GM18867 (cell line): ENCODE data around the gene UBA7.
"Not testable (repeated sequence)": the region's sequence is repeated elsewhere in the genome, so short reads cannot be mapped to it uniquely, and the experiment has no call there.

Experiments used
- ATAC-seq: cut with Tn5 transposase; IDR thresholded peaks from one replicate; pipeline ENCODE4 v1.9.1; 2021; ENCODE audit warnings: mild to moderate bottlenecking, moderate library complexity; ENCODE audit not compliant: unreplicated experiment

Gene UBA7

DNA sequence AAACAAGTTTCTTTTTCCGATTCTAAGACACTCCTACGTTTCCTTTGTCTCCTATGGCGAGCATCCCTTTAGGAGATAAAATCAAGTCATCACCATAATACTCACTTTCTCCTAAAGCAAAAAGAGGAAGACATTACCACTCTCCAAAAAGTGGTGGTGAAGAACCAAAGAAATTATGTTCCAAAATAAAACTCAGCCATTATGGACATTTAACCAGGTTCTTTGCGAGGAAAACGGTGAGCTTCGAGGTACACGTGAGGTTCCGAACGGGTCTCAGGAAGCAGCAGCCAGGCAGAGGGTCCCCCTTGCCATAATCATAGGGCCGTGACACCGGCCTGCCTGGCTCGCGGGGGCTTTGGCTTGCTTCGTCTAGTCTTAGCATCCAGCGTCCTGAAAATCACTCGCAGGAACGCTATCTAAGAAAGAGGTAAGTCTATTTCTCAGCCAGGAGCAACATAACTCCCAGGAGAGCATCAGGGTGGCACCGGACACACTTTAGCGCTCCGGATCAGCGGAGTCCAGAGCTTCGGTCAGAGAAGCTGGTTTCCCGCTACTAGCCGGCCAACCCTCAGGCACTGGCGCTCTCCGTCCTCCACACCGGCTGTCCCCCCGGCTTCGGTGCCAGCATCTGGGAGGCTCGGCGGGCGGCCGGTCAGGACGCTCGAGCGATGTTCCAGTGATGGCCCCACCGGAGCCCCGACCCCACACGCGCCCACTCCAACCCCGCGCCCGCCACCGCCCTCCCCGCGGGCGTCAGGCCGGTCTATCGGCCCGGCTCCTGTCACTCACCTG lies 28.0 kb downstream of the UBA7 start:
- peak; percentile 47 for ATAC-seq

DNA sequence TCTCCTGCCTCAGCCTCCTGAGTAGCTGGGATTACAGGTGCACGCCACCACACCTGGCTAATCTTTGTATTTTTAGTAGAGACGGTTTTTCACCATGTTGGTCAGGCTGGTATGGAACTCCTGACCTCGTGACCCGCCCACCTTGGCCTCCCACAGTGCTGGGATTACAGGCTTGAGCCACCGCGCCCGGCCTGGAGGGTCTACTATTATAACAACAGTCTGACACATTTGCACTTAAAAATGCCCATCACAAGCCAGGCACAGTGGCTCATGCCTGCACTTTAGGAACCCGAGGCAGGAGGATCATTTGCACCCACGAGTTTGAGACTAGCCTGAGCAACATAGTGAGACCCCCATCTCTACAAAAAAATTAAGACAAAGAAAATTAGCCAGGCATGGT lies 31.5 kb downstream of the UBA7 start:
- ATAC-seq = not testable (repeated sequence)

DNA sequence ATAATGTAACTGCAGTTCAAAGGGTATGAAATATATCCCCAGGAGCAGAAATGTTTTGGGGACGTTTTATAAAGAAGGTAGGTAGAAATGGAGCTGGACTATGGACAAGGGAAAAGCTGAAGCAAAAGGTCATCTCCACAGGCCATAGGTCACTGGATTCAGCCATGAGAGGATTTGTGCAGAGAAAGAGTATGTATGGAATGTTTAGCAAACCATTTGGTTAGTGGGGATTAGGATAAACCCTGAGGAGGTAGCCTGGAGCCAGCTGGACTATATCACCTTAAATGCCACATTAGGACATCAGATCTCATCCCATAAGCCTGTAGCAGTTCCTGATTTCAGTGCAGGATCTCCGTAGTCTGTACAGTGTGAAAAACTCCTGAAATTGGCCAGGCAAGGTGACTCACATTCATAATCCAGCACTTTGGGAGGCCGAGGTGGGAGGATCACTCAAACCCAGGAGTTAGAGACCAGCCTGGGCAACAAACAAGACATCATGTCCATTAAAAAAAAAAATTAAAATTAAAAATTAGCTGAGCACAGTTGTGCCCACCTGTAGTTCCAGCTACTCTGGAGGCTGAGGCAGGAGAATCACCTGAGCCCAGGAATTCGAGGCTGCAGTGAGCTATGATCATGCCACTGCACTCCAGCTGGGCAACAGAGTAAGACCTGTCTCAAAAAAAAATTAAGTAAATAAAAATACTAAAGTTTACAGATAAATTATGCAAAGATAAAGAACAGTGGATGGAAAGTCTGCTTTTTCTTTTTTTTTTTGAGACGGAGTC lies 32.1 kb downstream of the UBA7 start:
- ATAC-seq = no peak

DNA sequence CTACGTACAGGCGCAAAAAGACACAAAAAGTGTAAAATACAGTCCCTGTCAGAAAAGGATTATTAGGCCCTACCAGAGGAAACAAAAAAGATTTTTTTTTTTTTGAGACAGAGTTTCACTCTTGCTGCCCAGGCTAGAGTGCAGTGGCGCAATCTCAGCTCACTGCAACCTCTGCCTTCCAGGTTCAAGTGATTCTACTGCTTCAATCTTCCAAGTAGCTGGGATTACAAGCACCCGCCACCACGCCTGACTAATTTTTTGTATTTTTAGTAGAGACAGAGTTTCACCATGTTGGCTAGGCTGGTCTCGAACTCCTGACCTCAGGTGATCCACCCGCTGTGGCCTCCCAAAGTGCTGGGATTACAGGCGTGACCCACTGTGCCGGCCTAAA lies 32.8 kb downstream of the UBA7 start:
- not testable (repeated sequence) for ATAC-seq

DNA sequence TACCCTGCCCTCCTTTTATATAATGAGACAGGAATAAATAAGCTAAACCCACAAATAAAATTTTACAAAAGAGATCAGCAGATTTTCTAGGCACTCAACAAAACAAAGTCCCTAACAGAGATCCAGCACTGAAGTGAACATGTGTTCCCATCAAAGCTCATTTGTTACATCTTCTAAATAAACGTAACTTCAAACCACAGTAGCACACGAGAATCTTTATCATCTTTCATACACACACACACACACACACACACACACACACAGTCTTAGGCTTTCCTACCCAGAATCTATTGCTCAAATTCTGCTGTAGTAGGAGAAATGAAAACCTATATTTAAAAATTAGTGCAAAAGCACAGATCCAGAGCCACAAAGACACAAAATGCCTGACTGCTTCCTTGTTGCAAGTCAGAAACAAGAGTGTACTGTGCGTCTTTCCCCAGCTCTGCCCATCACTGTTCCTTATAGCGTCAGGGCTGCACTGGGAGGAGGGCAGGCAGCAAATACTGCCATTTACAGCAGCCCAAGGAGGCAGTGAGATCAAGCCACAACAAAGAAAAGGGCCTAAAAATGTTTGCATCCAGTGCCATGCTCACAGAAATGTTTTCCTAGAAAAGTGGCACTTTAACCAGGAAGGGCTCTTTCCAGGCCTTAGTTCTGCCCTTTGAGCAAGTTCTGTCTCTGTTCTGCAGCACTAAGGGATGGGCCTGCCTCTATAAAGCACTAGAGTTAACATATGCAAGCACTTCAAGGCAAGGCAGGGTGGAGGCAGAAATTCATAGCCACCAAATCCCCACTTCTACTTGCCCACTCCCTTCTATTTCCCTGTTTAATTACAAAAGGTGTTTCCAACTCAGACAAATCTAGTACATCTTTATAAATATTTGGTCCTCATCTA lies 33.4 kb downstream of the UBA7 start:
- no peak for ATAC-seq

DNA sequence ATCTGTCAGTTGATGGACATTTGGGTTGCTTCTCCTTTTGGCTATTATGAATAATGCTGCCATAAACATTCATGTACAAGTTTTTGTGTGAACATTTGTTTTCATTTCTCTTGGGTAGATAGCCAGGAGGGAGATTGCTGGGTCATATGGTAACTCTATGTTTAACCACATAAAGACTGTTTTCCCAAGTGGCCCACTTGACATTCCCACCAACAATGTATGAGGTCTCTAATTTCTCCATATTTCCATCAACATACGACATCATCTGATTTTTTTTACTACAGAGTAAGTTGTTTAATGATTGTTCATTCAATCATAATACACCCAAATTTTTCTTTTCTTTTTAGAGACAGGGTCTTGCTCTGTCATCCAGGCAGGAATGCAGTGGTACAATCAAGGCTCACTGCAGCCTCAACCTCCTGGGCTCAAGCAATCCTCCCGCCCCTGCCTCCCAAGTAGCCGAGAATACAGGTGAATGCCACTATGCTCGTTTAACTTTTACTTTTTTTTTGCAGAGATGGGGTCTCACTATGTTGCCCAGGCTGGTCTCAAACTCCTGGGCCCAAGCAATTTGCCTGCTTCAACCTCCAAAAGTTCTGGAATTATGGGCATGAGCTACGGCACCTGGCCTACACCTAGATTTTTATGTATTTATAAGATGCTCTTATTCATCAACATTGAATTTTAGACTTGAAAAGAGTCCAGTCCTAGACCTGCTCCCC lies 34.2 kb downstream of the UBA7 start:
- no peak for ATAC-seq

DNA sequence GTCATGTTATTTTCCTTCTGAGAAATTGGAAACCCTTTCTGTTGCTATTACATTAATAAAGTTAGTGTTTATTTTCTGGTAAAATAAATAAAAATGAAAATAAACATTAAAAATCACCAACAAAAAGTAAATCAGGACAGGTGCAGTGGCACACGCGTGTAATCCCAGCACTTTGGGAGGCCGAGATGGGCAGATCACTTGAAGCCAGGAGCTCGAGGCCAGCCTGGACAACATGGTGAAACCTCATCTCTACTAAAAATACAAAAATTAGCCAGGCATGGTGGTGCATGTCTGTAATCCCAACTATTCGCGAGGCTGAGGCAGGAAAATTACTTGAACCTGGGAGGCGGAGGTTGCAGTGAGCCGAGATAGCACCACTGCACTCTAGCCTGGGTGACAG lies 37.7 kb downstream of the UBA7 start:
- not testable (repeated sequence) for ATAC-seq

DNA sequence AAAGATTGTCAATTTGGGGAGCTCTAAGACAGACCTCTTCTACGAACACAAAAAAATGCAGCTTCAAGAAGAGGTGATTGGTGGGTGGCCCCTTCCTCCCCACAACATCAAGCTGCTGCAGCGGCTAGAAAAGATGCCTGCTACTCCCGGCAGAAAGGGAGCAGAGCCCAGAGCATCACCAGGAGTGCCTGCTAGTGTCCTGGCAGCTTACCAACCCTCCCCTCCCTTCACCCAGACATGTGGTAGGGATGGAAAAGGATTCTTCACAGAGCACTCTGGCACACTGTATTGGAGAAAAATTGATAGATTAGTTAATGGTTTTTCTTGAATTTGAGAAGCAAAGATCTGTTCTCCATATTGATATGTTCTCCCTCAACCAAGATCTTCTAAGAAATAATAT lies 38.2 kb downstream of the UBA7 start:
- ATAC-seq = no peak

DNA sequence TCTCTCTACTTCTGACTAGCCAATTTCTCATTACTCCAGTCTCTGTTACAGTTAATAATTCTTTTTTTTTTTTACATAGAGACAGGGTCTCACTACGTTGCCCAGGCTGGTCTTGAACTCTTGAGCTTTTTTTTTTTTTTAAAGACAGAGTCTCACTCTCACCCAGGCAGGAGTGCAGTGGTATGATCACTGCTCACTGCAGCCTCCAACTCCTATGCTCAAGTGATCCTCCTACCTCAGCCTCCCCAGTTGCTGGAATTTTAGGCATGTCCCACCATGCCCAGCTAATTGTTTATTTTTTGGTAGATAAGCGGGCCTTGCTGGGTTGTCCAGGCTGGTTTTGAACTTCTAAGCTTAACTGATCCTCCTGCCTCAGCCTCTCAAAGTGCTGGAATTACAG lies 41.0 kb downstream of the UBA7 start:
- no peak for ATAC-seq

DNA sequence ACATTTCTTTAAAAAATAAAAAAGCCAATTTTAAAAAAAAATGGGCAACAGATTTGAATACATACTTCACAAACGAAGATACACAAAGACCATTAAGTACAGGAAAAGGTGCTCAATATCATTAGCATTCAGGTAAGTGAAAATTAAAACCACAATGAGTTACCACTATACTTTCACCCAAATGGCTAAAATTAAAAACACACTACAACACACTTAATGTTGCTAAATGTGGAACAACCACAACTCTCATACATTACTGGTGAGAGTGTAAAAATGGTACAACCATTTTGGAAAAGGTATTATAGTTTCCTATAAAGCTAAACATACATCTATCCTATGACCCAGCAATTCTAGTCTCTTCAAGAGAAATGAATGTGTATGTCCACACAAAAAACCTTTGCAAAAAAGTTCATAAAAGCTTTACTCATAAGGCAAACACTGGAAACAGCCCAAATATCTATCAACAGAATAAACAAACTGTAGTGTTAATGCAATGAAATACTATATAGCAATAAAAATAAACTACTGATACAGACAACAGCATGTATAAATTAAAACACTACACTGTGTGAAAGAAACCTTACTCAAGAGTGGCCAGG lies 42.3 kb downstream of the UBA7 start:
- ATAC-seq = no peak

DNA sequence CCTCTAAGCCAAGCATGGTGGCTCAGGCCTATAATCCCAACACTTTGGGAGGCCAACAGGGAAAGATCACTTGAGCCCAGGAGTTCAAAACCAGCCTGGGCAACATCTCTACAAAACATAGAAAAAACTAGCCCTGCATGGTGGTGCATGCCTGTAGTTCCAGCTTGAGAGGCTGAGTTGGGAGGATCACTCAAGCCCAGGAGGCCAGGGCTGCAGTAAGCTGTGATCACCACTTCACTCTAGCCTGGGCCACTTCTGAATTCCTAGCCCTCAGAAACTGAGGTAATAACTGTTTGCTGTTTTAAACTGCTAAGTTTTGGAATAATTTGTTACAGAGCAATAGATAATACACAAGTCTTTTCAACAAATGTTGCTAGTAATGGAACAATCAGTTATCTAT lies 43.8 kb downstream of the UBA7 start:
- ATAC-seq = no peak

DNA sequence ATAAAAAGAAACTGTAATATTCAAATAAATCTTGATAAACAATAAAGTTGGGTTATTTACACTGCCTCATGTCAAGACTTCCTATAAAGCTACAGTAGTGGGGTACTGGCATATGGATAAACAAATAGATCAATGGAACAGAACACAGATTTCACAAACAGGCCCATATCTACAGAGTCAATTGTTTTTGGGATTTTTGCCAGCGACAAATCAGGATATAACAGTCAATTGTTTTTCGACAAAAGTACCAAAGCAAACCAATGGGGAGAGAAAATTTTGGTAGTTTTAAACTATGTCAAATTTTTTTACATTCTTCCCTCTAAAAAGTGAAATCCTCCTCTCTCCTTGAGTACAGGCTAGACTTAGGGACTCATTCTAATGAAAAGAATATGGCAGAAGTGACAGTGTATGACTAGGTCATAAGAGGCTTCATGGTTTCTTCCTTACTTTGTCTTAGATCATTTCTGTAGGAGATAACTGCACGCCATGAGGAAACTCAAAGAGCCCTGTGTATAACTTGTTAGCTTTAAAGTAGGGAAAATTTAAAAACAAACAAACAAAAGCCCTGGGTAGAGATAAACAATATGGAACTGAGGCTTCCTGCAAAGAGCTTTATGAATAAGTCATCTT lies 44.4 kb downstream of the UBA7 start:
- no peak for ATAC-seq

DNA sequence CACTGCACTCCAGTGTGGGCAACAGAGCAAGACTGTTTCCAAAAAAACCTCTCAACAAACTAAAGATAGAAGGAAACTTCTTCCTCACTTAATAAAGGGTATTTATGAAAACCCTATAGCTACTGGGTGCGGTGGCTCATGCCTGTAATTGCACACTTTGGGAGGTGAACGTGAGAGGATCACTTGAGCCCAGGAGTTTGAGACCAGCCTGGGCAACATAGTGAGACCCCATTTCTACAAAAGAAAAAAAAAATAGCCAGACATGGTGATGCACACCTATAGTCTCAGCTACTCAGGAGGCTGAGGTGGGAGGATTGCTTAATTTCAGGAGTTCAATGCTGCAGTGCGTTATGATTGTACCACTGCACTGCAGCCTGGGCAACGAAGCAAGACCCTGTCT lies 49.8 kb downstream of the UBA7 start:
- no peak for ATAC-seq

DNA sequence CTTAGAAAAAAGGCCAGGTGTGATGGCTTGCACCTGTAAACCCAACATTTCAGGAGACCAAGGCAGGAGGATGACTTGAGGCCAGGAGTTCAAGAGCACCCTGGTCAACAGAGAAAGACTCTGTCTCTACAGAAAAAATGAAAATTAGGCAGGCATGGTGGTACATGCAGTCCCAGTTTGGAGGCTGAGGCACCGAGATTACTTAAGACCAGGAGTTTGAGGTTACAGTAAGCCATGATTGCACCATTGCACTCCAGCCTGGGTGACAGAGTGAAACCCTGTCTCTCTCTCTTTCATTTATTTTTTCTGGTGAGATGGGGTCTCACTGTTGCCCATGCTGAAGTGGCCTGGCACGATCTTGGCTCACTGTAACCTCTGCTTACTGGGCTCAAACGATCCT lies 52.1 kb downstream of the UBA7 start:
- ATAC-seq = no peak

DNA sequence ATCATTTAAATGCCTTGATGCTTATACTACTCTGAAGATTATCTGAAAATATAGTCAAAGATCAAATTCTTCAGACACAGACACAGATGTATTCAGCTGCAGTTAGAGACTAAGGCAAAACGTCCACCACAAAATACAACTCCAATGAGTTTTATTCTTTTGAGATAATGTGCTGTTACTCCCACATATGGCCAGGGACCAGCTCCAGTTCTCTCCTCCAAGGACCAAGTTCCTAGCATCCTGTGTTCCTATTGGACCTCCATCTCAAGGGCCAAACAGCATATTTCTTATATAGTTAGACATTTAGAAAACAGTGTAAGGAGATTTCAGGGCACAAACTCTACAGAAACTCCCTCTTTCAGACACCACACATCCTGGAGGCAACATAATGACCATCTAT lies 54.5 kb downstream of the UBA7 start:
- ATAC-seq = no peak

DNA sequence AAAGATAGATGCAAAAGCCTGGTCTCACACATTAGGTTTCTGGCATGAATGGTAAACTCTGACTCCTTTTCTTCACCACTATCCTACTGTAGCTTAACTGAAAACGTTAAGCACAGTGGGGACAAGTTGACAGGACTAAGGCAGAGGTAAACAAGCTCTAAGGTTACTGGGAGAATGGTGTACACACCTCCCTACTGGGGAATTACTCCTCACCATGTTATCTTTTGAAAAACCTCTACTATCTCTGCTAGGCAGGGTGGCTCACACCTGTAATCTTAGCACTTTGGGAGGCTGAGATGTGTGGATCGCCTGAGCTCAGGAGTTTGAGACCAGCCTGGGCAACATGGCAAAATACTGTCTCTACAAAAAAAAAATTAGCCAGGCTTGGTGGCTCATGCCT lies 56.6 kb downstream of the UBA7 start:
- no peak for ATAC-seq

DNA sequence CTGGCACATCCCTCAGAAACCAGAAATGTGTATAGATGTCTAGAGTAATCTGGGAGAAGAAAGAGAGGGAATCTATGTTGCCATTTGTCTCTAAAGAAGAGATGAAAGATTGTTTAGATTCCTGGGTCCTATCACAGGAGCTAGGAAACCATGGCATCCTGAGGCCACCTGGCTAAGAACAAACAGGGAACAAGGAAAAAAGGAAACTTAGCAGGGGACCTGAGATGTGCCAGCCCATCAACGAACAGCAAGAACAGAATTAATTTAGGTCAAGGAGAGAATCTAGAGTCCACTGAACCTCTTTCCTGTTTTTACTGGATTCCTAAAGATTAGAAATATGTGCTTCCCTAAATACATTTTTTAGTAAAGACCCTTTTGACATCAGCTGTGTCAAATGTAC lies 57.7 kb downstream of the UBA7 start:
- ATAC-seq = no peak
